HEK293 (cell line): ENCODE measurements around the gene TTLL1.
"Not testable (repeated sequence)": the region's sequence is repeated elsewhere in the genome, so short reads cannot be mapped to it uniquely, and the experiment has no call there.

Experiments used
- CTCF ChIA-PET: fragments of 350-600 bp; formaldehyde crosslinking; extraction: SDS; loops from one replicate; lab custom pipeline; 2021; ENCODE audit warnings: antibody characterized with exemption; lab: Yijun Ruan, JAX
- POLR2A ChIA-PET: fragments of 300-600 bp; formaldehyde crosslinking; extraction: SDS; loops from one replicate; lab custom pipeline; 2020; ENCODE audit warnings: antibody characterized with exemption, inconsistent platforms; lab: Yijun Ruan, JAX
- H3K27ac ChIP-seq: fragments of 200-500 bp; sonication (Bioruptor generic); 2 replicates; pipeline ENCODE4 v1.5.1; 2014; ENCODE audit warnings: low read depth, low read length, control low read depth, inconsistent platforms; ENCODE audit errors: extremely low read depth
- H3K36me3 ChIP-seq, 2 experiments: fragments of 200-500 bp in 1 of 2; sonication (Bioruptor generic) in 1 of 2; 1 replicate in 1 of 2; 2 replicates in 1 of 2; pipeline ENCODE4 v1.5.1; 2014 to 2017; ENCODE audit warnings: inconsistent platforms in 2 of 2, low read length in 2 of 2; ENCODE audit not compliant: control insufficient read depth in 2 of 2, insufficient read depth in 1 of 2
- H3K4me1 ChIP-seq: fragments of 200-500 bp; sonication (Bioruptor generic); 2 replicates; pipeline ENCODE4 v1.5.1; 2014; ENCODE audit warnings: mild to moderate bottlenecking, low read length, inconsistent platforms; ENCODE audit not compliant: control insufficient read depth, insufficient read depth
- H3K4me3 ChIP-seq: 2 replicates; pipeline ENCODE4 v1.5.1; 2011; ENCODE audit warnings: low read depth, mild to moderate bottlenecking, control low read depth, low read length, moderate library complexity
- H3K9me3 ChIP-seq: fragments of 200-500 bp; sonication (Bioruptor generic); 2 replicates; pipeline ENCODE4 v1.5.1; 2014; ENCODE audit warnings: low read depth, low read length, inconsistent platforms; ENCODE audit not compliant: control insufficient read depth, insufficient read depth
- EGR2 ChIP-seq: fragments of 450-650 bp; formaldehyde crosslinking; IDR thresholded peaks from 2 replicates; pipeline ENCODE4 v1.5.1; 2016; ENCODE audit warnings: low read depth, missing biosample characterization, missing genetic modification characterization
- KLF9 ChIP-seq: fragments of 450-650 bp; formaldehyde crosslinking; IDR thresholded peaks from 2 replicates; pipeline ENCODE4 v1.5.1; 2016; ENCODE audit warnings: missing biosample characterization, missing genetic modification characterization, low read depth
- REPIN1 ChIP-seq: fragments of 450-650 bp; formaldehyde crosslinking; IDR thresholded peaks from 2 replicates; pipeline ENCODE4 v1.5.1; 2017; ENCODE audit warnings: missing biosample characterization, missing genetic modification characterization, low read depth
- YY1 ChIP-seq: fragments of 450-650 bp; formaldehyde crosslinking; IDR thresholded peaks from 2 replicates; pipeline ENCODE4 v1.5.1; 2018; ENCODE audit warnings: missing biosample characterization, missing genetic modification characterization
- ZBTB1 ChIP-seq: fragments of 450-650 bp; formaldehyde crosslinking; IDR thresholded peaks from 2 replicates; pipeline ENCODE4 v1.5.1; 2016; ENCODE audit warnings: missing biosample characterization, missing genetic modification characterization
- ZBTB49 ChIP-seq: fragments of 450-650 bp; formaldehyde crosslinking; IDR thresholded peaks from 2 replicates; pipeline ENCODE4 v1.5.1; 2016; ENCODE audit warnings: missing biosample characterization, missing genetic modification characterization, low read depth
- ZBTB8A ChIP-seq: fragments of 450-650 bp; formaldehyde crosslinking; IDR thresholded peaks from 2 replicates; pipeline ENCODE4 v1.5.1; 2016; ENCODE audit warnings: missing biosample characterization, missing genetic modification characterization
- ZFHX2 ChIP-seq: fragments of 450-650 bp; formaldehyde crosslinking; conservative IDR thresholded peaks from 2 replicates; pipeline ENCODE4 v1.5.1; 2016; ENCODE audit warnings: missing biosample characterization, missing genetic modification characterization
- ZNF10 ChIP-seq: fragments of 450-650 bp; formaldehyde crosslinking; IDR thresholded peaks from 2 replicates; pipeline ENCODE4 v1.5.1; 2017; ENCODE audit warnings: missing biosample characterization, missing genetic modification characterization
- ZNF133 ChIP-seq: fragments of 450-650 bp; formaldehyde crosslinking; IDR thresholded peaks from 2 replicates; pipeline ENCODE4 v1.5.1; 2016; ENCODE audit warnings: missing biosample characterization, missing genetic modification characterization
- ZNF175 ChIP-seq: fragments of 450-650 bp; formaldehyde crosslinking; IDR thresholded peaks from 2 replicates; pipeline ENCODE4 v1.5.1; 2016; ENCODE audit warnings: missing biosample characterization, missing genetic modification characterization
- ZNF211 ChIP-seq: fragments of 450-650 bp; formaldehyde crosslinking; IDR thresholded peaks from 2 replicates; pipeline ENCODE4 v1.5.1; 2016; ENCODE audit warnings: low read depth, missing biosample characterization, missing genetic modification characterization
- ZNF274 ChIP-seq, 2 experiments: fragments of 200-500 bp in 1 of 2; fragments of 450-650 bp in 1 of 2; sonication (Bioruptor generic) in 1 of 2; formaldehyde crosslinking in 1 of 2; IDR thresholded peaks; 2 replicates each; pipeline versions ENCODE4 v1.5.1 to v1.6.1; 2014 to 2016; ENCODE audit warnings: borderline replicate concordance in 1 of 2, inconsistent platforms in 1 of 2, low read length in 1 of 2, missing biosample characterization in 1 of 2, missing genetic modification characterization in 1 of 2
- ZNF292 ChIP-seq: fragments of 450-650 bp; formaldehyde crosslinking; IDR thresholded peaks from 2 replicates; pipeline ENCODE4 v1.5.1; 2016; ENCODE audit warnings: low read depth, missing biosample characterization, missing genetic modification characterization, borderline replicate concordance
- ZNF302 ChIP-seq: fragments of 450-650 bp; formaldehyde crosslinking; IDR thresholded peaks from 2 replicates; pipeline ENCODE4 v1.5.1; 2016; ENCODE audit warnings: missing biosample characterization, missing genetic modification characterization, low read depth
- ZNF561 ChIP-seq: fragments of 450-650 bp; IDR thresholded peaks from 2 replicates; pipeline ENCODE4 v1.5.1; 2018; ENCODE audit warnings: missing biosample characterization, missing genetic modification characterization, borderline replicate concordance
- ZNF585B ChIP-seq: fragments of 450-650 bp; formaldehyde crosslinking; IDR thresholded peaks from 2 replicates; pipeline ENCODE4 v1.5.1; 2016; ENCODE audit warnings: missing biosample characterization, missing genetic modification characterization
- ZNF701 ChIP-seq: fragments of 450-650 bp; formaldehyde crosslinking; IDR thresholded peaks from 2 replicates; pipeline ENCODE4 v1.5.1; 2016; ENCODE audit warnings: missing biosample characterization, missing genetic modification characterization
- ZNF777 ChIP-seq: fragments of 450-650 bp; formaldehyde crosslinking; IDR thresholded peaks from 2 replicates; pipeline ENCODE4 v1.5.1; 2017; ENCODE audit warnings: missing biosample characterization, missing genetic modification characterization, borderline replicate concordance
- ZNF791 ChIP-seq: fragments of 450-650 bp; formaldehyde crosslinking; IDR thresholded peaks from 2 replicates; pipeline ENCODE4 v1.5.1; 2016; ENCODE audit warnings: missing biosample characterization, missing genetic modification characterization
- ZNF792 ChIP-seq: fragments of 450-650 bp; formaldehyde crosslinking; IDR thresholded peaks from 2 replicates; pipeline ENCODE4 v1.5.1; 2016; ENCODE audit warnings: missing biosample characterization, missing genetic modification characterization
- TF ChIP-seq, protein P1 (sequence below): fragments of 450-650 bp; formaldehyde crosslinking; IDR thresholded peaks from 2 replicates; pipeline ENCODE4 v1.5.1; 2017; ENCODE audit warnings: missing biosample characterization, missing genetic modification characterization
- TF ChIP-seq, protein P2 (sequence below): fragments of 450-650 bp; formaldehyde crosslinking; IDR thresholded peaks from 2 replicates; pipeline ENCODE4 v1.5.1; 2016; ENCODE audit warnings: missing biosample characterization, missing genetic modification characterization
- TF ChIP-seq, protein P3 (sequence below): fragments of 450-650 bp; formaldehyde crosslinking; IDR thresholded peaks from 2 replicates; pipeline ENCODE4 v1.5.1; 2016; ENCODE audit warnings: missing biosample characterization, missing genetic modification characterization

Gene TTLL1

GRCh38 chr22:42996646-42997365 lies 92.4 kb downstream of the TTLL1 start:
- Histone ChIP-seq H3K4me3 (no peak overlapping the region), H3K4me1 (peaks cover 17% of the 10 kb centered on the region), H3K36me3 (peaks cover 0 to 3% of the 10 kb centered on the region in 2 experiments; a peak in 1 of 3 replicates), H3K27ac (no peak overlapping the region), H3K9me3 (no peaks in the 10 kb centered on the region)
- no peak for TF ChIP-seq ZNF791
- TF ChIP-seq REPIN1 (tag by site-specific recombination) = no peak
- no peak for TF ChIP-seq ZBTB1
- TF ChIP-seq, protein P1, sequence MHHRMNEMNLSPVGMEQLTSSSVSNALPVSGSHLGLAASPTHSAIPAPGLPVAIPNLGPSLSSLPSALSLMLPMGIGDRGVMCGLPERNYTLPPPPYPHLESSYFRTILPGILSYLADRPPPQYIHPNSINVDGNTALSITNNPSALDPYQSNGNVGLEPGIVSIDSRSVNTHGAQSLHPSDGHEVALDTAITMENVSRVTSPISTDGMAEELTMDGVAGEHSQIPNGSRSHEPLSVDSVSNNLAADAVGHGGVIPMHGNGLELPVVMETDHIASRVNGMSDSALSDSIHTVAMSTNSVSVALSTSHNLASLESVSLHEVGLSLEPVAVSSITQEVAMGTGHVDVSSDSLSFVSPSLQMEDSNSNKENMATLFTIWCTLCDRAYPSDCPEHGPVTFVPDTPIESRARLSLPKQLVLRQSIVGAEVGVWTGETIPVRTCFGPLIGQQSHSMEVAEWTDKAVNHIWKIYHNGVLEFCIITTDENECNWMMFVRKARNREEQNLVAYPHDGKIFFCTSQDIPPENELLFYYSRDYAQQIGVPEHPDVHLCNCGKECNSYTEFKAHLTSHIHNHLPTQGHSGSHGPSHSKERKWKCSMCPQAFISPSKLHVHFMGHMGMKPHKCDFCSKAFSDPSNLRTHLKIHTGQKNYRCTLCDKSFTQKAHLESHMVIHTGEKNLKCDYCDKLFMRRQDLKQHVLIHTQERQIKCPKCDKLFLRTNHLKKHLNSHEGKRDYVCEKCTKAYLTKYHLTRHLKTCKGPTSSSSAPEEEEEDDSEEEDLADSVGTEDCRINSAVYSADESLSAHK = no peak
- TF ChIP-seq ZFHX2 (tag by site-specific recombination) = peak; percentile 34
- no peak for TF ChIP-seq ZNF561 (tag by site-specific recombination)
- TF ChIP-seq ZNF211 (tag by site-specific recombination) = no peak
- TF ChIP-seq, protein P2, sequence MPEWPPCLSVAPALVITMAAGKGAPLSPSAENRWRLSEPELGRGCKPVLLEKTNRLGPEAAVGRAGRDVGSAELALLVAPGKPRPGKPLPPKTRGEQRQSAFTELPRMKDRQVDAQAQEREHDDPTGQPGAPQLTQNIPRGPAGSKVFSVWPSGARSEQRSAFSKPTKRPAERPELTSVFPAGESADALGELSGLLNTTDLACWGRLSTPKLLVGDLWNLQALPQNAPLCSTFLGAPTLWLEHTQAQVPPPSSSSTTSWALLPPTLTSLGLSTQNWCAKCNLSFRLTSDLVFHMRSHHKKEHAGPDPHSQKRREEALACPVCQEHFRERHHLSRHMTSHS (tag by site-specific recombination) = no peak
- peak; percentile 35; the same call in 1 of the 2 replicates for TF ChIP-seq EGR2 (tag by site-specific recombination)
- TF ChIP-seq YY1 = no peak
- TF ChIP-seq ZBTB8A (tag by site-specific recombination) = no peak
- TF ChIP-seq ZNF585B (tag by site-specific recombination) = no peak
- TF ChIP-seq, protein P3, sequence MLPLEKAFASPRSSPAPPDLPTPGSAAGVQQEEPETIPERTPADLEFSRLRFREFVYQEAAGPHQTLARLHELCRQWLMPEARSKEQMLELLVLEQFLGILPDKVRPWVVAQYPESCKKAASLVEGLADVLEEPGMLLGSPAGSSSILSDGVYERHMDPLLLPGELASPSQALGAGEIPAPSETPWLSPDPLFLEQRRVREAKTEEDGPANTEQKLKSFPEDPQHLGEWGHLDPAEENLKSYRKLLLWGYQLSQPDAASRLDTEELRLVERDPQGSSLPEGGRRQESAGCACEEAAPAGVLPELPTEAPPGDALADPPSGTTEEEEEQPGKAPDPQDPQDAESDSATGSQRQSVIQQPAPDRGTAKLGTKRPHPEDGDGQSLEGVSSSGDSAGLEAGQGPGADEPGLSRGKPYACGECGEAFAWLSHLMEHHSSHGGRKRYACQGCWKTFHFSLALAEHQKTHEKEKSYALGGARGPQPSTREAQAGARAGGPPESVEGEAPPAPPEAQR = no peak
- TF ChIP-seq ZNF133 (tag by site-specific recombination) = no peak
- TF ChIP-seq ZNF292 = no peak
- ChIA-PET CTCF (no interaction called here), POLR2A (interaction anchor here (1.0 kb wide), 1 partner anchor 18 kb away, joined by 4 read pairs; the partner anchor contains the start of gene PACSIN2)

- H3K4me3 ChIP-seq, CTCF ChIA-PET, H3K27ac ChIP-seq, POLR2A ChIA-PET, H3K9me3 ChIP-seq, H3K36me3 ChIP-seq: not testable (repeated sequence)
- peaks cover 20% of the 10 kb centered on the region; the same call in 1 of the 2 replicates for H3K4me1 ChIP-seq
Measured at GRCh38 chr22:42995654-42996053, 93.5 kb downstream of the TTLL1 start.

DNA sequence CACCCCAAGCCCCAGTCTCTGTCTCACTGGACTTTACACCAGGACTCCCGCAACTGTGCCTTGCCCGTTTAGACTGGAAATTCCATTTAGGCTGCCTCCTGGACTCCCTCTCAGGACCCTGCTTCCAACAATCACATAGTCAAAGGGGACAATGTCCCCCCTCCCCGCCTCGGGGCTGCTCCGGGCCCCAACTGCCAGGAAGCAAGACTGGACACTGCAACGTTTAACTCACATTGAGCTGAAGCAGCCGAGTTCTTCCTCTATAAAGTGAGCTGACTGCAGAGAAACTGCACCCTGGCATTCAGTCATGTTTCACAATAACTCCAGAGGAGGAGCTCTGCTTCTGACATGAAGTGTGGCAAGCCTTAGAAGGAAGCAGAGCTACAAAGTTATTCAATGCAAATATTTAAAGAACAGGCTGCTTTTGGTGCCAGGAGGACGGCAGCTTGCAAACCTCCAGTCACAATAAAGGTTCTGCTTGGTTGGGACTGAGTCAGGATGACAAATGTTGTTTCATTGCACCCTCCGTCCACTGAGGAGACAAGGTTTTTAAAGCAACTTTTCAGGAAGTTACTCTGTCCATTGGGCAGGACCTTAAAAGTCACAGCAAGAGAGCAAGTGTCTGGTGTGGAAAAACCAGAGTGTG lies 94.2 kb downstream of the TTLL1 start:
- ChIA-PET POLR2A (interaction anchor here (0.6 kb wide), 1 partner anchor 1259 kb away, joined by 3 read pairs; no protein-coding TSS in a partner anchor), CTCF (interaction anchor here (2.1 kb wide), 1 partner anchor 39 kb away, joined by 4 read pairs; no protein-coding TSS in a partner anchor)
- no peak overlapping the region for H3K4me3 ChIP-seq
- H3K9me3 ChIP-seq = no peaks in the 10 kb centered on the region
- H3K36me3 ChIP-seq = peaks cover 0 to 3% of the 10 kb centered on the region in 2 experiments; a peak in 1 of 3 replicates
- H3K4me1 ChIP-seq = peaks cover 17% of the 10 kb centered on the region; the same call in 1 of the 2 replicates
- no peak overlapping the region; the same call in 1 of the 2 replicates for H3K27ac ChIP-seq
- TF ChIP-seq ZNF302 (tag by site-specific recombination) = no peak
- no peak for TF ChIP-seq ZNF274 (IDR thresholded peaks at IDR 0.05; ENCODE audit: low read length)
- no peak for TF ChIP-seq ZNF274 (tag by site-specific recombination; IDR thresholded peaks at IDR 0.05; ENCODE audit: borderline replicate concordance)
- TF ChIP-seq ZNF175 (tag by site-specific recombination) = no peak
- TF ChIP-seq ZBTB49 (tag by site-specific recombination) = no peak
- no peak for TF ChIP-seq ZNF777 (tag by site-specific recombination)
- TF ChIP-seq ZNF701 (tag by site-specific recombination) = no peak
- no peak for TF ChIP-seq KLF9 (tag by site-specific recombination)
- TF ChIP-seq ZNF10 = no peak
- no peak for TF ChIP-seq ZNF792
